K562 (cell line): ENCODE results near the gene MAP2K7. TPM values are rescaled to one million over a fixed set of nuclear protein-coding genes. Genes with fewer than 3 reads are reported as not detected.

ENCODE experiments used
- ATAC-seq: fragments of 200-7000 bp; cut with Tn5 transposase; 3 replicates; pipeline ENCODE4 v1.9.1; 2020; ENCODE audit warnings: moderate library complexity
- BruUV-seq: library from RNA; stranded (reverse); fragments of 400-500 nt; replicated peaks from 2 replicates; lab custom pipeline; 2021; lab: Mats Ljungman, UMichigan
- CTCF ChIA-PET: fragments of 300-600 bp; formaldehyde crosslinking; extraction: SDS; loops from one replicate; lab custom pipeline; 2021; ENCODE audit warnings: low intra/inter-chr PET ratio; lab: Yijun Ruan, JAX
- POLR2A ChIA-PET: fragments of 300-600, 350-650 bp; sonication (Branson Sonifier 250); formaldehyde crosslinking; extraction: SDS; loops from one replicate; lab custom pipeline; 2021; ENCODE audit warnings: antibody characterized with exemption, inconsistent platforms; lab: Yijun Ruan, JAX
- DNase-seq, 4 experiments: peaks; one replicate each; pipeline versions ENCODE4 v3.0.0 to v3.0.0-alpha.2; 2011 to 2018; ENCODE audit warnings: low spot score in 3 of 4, mixed read lengths in 3 of 4; ENCODE audit errors: extremely low read depth in 1 of 4
- FAIRE-seq: peaks from 2 replicates; lab custom pipeline; 2011; peaks lifted over from hg19 to GRCh38; lab: Jason Lieb, UNC
- H2AFZ ChIP-seq: 2 replicates; pipeline ENCODE4 v1.6.0; 2011; ENCODE audit warnings: low read depth, low read length, control low read depth, inconsistent platforms
- H3K27ac ChIP-seq: fragments of 200-600 bp; 3 replicates; pipeline ENCODE4 v1.8.0; 2011; ENCODE audit warnings: low read depth, mild to moderate bottlenecking, control low read depth, inconsistent platforms, low read length, moderate library complexity, mixed read lengths; ENCODE audit errors: extremely low read depth
- H3K27me3 ChIP-seq, 2 experiments: fragments of 300-600 bp in 1 of 2; 2 replicates in 1 of 2; 3 replicates in 1 of 2; pipeline versions ENCODE4 v1.6.0 to v1.8.0; 2011; ENCODE audit warnings: inconsistent platforms in 2 of 2, low read length in 2 of 2, mild to moderate bottlenecking in 1 of 2, mixed read lengths in 1 of 2, moderate library complexity in 1 of 2; ENCODE audit not compliant: control insufficient read depth in 2 of 2, insufficient read depth in 2 of 2
- H3K36me3 ChIP-seq: fragments of 300-600 bp; 3 replicates; pipeline ENCODE4 v1.8.0; 2011; ENCODE audit warnings: mild to moderate bottlenecking, low read length, inconsistent platforms; ENCODE audit not compliant: control insufficient read depth, insufficient read depth
- H3K4me1 ChIP-seq, 2 experiments: fragments of 200-600 bp in 1 of 2; replicated peaks in 1 of 2; 2 replicates in 1 of 2; 3 replicates in 1 of 2; pipeline versions ENCODE4 v1.5.1 to v1.8.0; 2011; ENCODE audit warnings: inconsistent platforms in 2 of 2, low read length in 2 of 2, mild to moderate bottlenecking in 1 of 2, mixed read lengths in 1 of 2, moderate library complexity in 1 of 2; ENCODE audit not compliant: control insufficient read depth in 2 of 2, insufficient read depth in 2 of 2
- H3K4me2 ChIP-seq: 2 replicates; pipeline ENCODE4 v1.6.1; 2011; ENCODE audit warnings: low read length, control low read depth, inconsistent platforms, mixed read lengths; ENCODE audit not compliant: insufficient read depth
- H3K4me3 ChIP-seq: fragments of 200-600 bp; sonication (generic), shearing (Covaris generic); 2 replicates; pipeline ENCODE4 v1.5.1; 2016; ENCODE audit warnings: control low read depth, inconsistent platforms
- H3K79me2 ChIP-seq: fragments of 200-600 bp; 3 replicates; pipeline ENCODE4 v1.8.0; 2011; ENCODE audit warnings: low read length, inconsistent platforms; ENCODE audit not compliant: control insufficient read depth, insufficient read depth
- H3K9ac ChIP-seq, 2 experiments: 2 replicates each; pipeline versions ENCODE4 v1.6.0 to v1.6.1; 2011; ENCODE audit warnings: low read depth in 2 of 2, low read length in 2 of 2, control low read depth in 1 of 2, inconsistent platforms in 1 of 2, mild to moderate bottlenecking in 1 of 2, mixed read lengths in 1 of 2; ENCODE audit not compliant: insufficient read depth in 1 of 2
- H3K9me1 ChIP-seq: one replicate; pipeline ENCODE4 v1.6.0; 2011; ENCODE audit warnings: inconsistent platforms, mild to moderate bottlenecking, low read length, moderate library complexity; ENCODE audit not compliant: control insufficient read depth, insufficient read depth
- H3K9me3 ChIP-seq: replicated peaks from 2 replicates; pipeline ENCODE4 v1.5.1; 2011; ENCODE audit warnings: low read depth, low read length, inconsistent platforms; ENCODE audit not compliant: control insufficient read depth, insufficient read depth
- H4K20me1 ChIP-seq: replicated peaks from 2 replicates; pipeline ENCODE4 v1.6.1; 2011; ENCODE audit warnings: low read length, inconsistent platforms, mixed read lengths; ENCODE audit not compliant: control insufficient read depth, insufficient read depth
- FOXP4 ChIP-seq: sonication (generic); formaldehyde crosslinking; IDR thresholded peaks from 2 replicates; pipeline ENCODE4 v1.8.0; 2022; ENCODE audit warnings: mild to moderate bottlenecking, missing genetic modification reagents, borderline replicate concordance
- NR4A1 ChIP-seq, 2 experiments: fragments of 250-450 bp in 1 of 2; fragments of 450-650 bp in 1 of 2; sonication (Bioruptor Pico) in 1 of 2; IDR thresholded peaks; 2 replicates each; pipeline versions ENCODE4 v1.4.0 to v1.6.1; 2016 to 2020; ENCODE audit warnings: mild to moderate bottlenecking in 2 of 2, missing compliant biosample characterization in 1 of 2, missing genetic modification characterization in 1 of 2, moderate library complexity in 1 of 2
- PKNOX1 ChIP-seq: fragments of 450-650 bp; IDR thresholded peaks from 2 replicates; pipeline ENCODE4 v1.6.1; 2016
- POLR2G ChIP-seq: fragments of 200-400 bp; formaldehyde crosslinking; IDR thresholded peaks from 2 replicates; pipeline ENCODE4 v1.6.1; 2017; ENCODE audit warnings: low read depth, mild to moderate bottlenecking, antibody characterized with exemption, low read length, moderate library complexity
- WGBS: fragments of 100-300 bp; shearing (Covaris generic); methylation state at CpG from one replicate; pipeline ENCODE4 v1.1.6; 2016; ENCODE audit warnings: low coverage, mixed read lengths; ENCODE audit not compliant: insufficient coverage; ENCODE audit errors: missing lambda C conversion rate; 5-methylcytosine and 5-hydroxymethylcytosine counted together
- in situ Hi-C: fragments of 300-500 bp; cut with MboI; formaldehyde crosslinking; loops from 4 replicates; pipeline ENCODE4 v1.15.0; 2018; ENCODE audit warnings: inconsistent platforms, mixed read lengths
- intact Hi-C: fragments of 100-400 bp; cut with micrococcal nuclease; formaldehyde crosslinking; loops from 2 replicates; pipeline ENCODE4 v1.14.2; 2022
- polyA plus RNA-seq, 8 experiments: library from polyadenylated mRNA; depleted of rRNA in 4 of 8; stranded (reverse) in 5 of 8; unstranded in 3 of 8; fragments of >200 nt; fragmentation: Nextera tagmentation in 2 of 8; fragmentation: Illumina TruSeq in 1 of 8; extraction: Ambion mirVana in 2 of 8; extraction: Trizol in 1 of 8; gene quantifications; 2 replicates each; pipeline versions ENCODE4 v1.2.1 to v1.2.3, GENCODE V29; 2011 to 2014; ENCODE audit warnings: inconsistent platforms in 1 of 8, missing spikeins in 1 of 8
- total RNA-seq, 7 experiments: library from RNA; depleted of rRNA in 6 of 7; stranded (reverse); fragments of >200 nt in 6 of 7; fragmentation: Illumina TruSeq in 2 of 7; extraction: Trizol in 2 of 7; gene quantifications; 2 replicates each; pipeline versions ENCODE4 v1.2.1 to v1.2.3, GENCODE V29; 2011 to 2021; ENCODE audit warnings: low replicate concordance in 1 of 7
- TF ChIP-seq, protein P1 (sequence below), 3 experiments: IDR thresholded peaks in 2 of 3; conservative IDR thresholded peaks in 1 of 3; 2 replicates each; pipeline ENCODE4 v1.5.1; 2011 to 2012; ENCODE audit warnings: low read length in 3 of 3, mild to moderate bottlenecking in 3 of 3, control low read depth in 2 of 3, improper control_type of control experiment in 1 of 3, inconsistent platforms in 1 of 3, low read depth in 1 of 3, mixed read lengths in 1 of 3, moderate library complexity in 1 of 3; ENCODE audit not compliant: insufficient read depth in 2 of 3

The MAP2K7 gene
- total and polyA plus RNA-seq, 9 of the 15 experiments (the other 6 are each of a cell fraction or from before 2014, with no cell fraction given), result 0.51 to 45.8 (median 14.1) TPM

GRCh38 chr19:7916955-7917266, 13.2 kb downstream of the MAP2K7 start:
- Histone ChIP-seq H3K79me2 (peaks cover 14% of the 10 kb centered on the region), H3K36me3 (peaks cover 16% of the 10 kb centered on the region; the same call in 1 of the 3 replicates), H4K20me1 (peaks cover 6% of the 10 kb centered on the region; the same call in 1 of the 2 replicates), H3K9me3 (no peaks in the 10 kb centered on the region), H3K9ac (no peak overlapping the region), H3K27me3 (no peaks in the 10 kb centered on the region), H3K9me1 (no peaks in the 10 kb centered on the region), H2AFZ (no peak overlapping the region), H3K4me3 (no peak overlapping the region), H3K4me2 (no peak overlapping the region), H3K27ac (no peak overlapping the region), H3K4me1 (peaks cover 9 to 70% of the 10 kb centered on the region in 2 experiments)
- FAIRE-seq, result no peak
- ChIA-PET POLR2A (interaction anchor here (0.5 kb wide), 1 partner anchor 44 kb away, joined by 3 read pairs; no protein-coding TSS in a partner anchor), CTCF (no interaction called here)
- 92% methylated on average over 7 of the region's 12 CpGs for WGBS
- TF ChIP-seq PKNOX1 (no peak), POLR2G (peak; percentile 11; the same call in 1 of the 2 replicates)
- no TSS peak for BruUV-seq
- intact Hi-C loops, result no loop called here
- no peak for DNase-seq
- no peak for ATAC-seq
- in situ Hi-C loops, result no loop called here

- no peaks in the 10 kb centered on the region for H3K27me3 ChIP-seq
- no peak overlapping the region for H2AFZ ChIP-seq
- BruUV-seq, result no TSS peak
- in situ Hi-C loops (no loop called here), intact Hi-C loops (no loop called here)
- H3K9me1 ChIP-seq, result no peaks in the 10 kb centered on the region
- H3K4me1 ChIP-seq, result peaks cover 9 to 71% of the 10 kb centered on the region in 2 experiments
- WGBS, result 86% methylated on average over 13 of the region's 71 CpGs
- no peaks in the 10 kb centered on the region for H3K9me3 ChIP-seq
- no peak overlapping the region for H3K4me3 ChIP-seq
- no peak for DNase-seq
- CTCF ChIA-PET, result no interaction called here
- peaks cover 9% of the 10 kb centered on the region; the same call in 1 of the 2 replicates for H4K20me1 ChIP-seq
- no peak overlapping the region for H3K9ac ChIP-seq
- POLR2A ChIA-PET, result interaction anchor here (0.5 kb wide), 1 partner anchor 45 kb away, joined by 3 read pairs; no protein-coding TSS in a partner anchor
- H3K36me3 ChIP-seq, result peaks cover 17% of the 10 kb centered on the region; the same call in 1 of the 3 replicates
- FAIRE-seq, result no peak
- ATAC-seq, result no peak
- H3K79me2 ChIP-seq, result peaks cover 14% of the 10 kb centered on the region
- no peak overlapping the region for H3K4me2 ChIP-seq
- no peak overlapping the region for H3K27ac ChIP-seq
- TF ChIP-seq NR4A1 (CRISPR knock-in tag; IDR thresholded peaks at IDR 0.05) (no peak), NR4A1 (tag; IDR thresholded peaks at IDR 0.05) (no peak), FOXP4 (no peak)
- TF ChIP-seq, protein P1, sequence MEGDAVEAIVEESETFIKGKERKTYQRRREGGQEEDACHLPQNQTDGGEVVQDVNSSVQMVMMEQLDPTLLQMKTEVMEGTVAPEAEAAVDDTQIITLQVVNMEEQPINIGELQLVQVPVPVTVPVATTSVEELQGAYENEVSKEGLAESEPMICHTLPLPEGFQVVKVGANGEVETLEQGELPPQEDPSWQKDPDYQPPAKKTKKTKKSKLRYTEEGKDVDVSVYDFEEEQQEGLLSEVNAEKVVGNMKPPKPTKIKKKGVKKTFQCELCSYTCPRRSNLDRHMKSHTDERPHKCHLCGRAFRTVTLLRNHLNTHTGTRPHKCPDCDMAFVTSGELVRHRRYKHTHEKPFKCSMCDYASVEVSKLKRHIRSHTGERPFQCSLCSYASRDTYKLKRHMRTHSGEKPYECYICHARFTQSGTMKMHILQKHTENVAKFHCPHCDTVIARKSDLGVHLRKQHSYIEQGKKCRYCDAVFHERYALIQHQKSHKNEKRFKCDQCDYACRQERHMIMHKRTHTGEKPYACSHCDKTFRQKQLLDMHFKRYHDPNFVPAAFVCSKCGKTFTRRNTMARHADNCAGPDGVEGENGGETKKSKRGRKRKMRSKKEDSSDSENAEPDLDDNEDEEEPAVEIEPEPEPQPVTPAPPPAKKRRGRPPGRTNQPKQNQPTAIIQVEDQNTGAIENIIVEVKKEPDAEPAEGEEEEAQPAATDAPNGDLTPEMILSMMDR (IDR thresholded peaks at IDR 0.05 in 2 of 3, conservative IDR thresholded peaks at IDR 0.05 in 1 of 3; ENCODE audit: insufficient read depth in 2 of 3, low read depth in 1 of 3, low read length in 3 of 3), result 0 out of 6 replicates have a peak, but pooled peaks of 1 of the 3 experiments have one; percentile 7
These were observed 13.8 kb downstream of the MAP2K7 start for GRCh38 chr19:7917267-7918061.
